Measurements from ENCODE around the gene RFFL. TPM values are rescaled to one million over a fixed set of nuclear protein-coding genes. Genes with fewer than 3 reads are reported as not detected.

Gene RFFL
- total and polyA plus RNA-seq, 9 of the 15 experiments (the other 6 are each of a cell fraction or from before 2014, with no cell fraction given): 3.4 to 18.1 (median 12.8) TPM

- intact Hi-C loops (cut with micrococcal nuclease) (loop anchor here (2.0 to 5.0 kb wide), 2 partner anchors 24 to 82 kb away; partner anchors contain the start of gene LIG3), in situ Hi-C loops (cut with MboI) (no loop called here)
- no peaks in the 10 kb centered on the region for H3K27me3 ChIP-seq (ENCODE audit: control insufficient read depth in 2 of 2, insufficient read depth in 2 of 2, low read length in 2 of 2)
- peak overlapping the region; percentile 82 for H3K27ac ChIP-seq (ENCODE audit: extremely low read depth, low read depth, low read length)
- peak; percentile 77 for FAIRE-seq
- H2AFZ ChIP-seq (ENCODE audit: low read depth, low read length): peak overlapping the region; percentile 41; the same call in 1 of the 2 replicates
- 16% methylated on average over 3 of the region's 3 CpGs for WGBS (ENCODE audit: insufficient coverage, low coverage, missing lambda C conversion rate)
- H3K4me3 ChIP-seq: no peak overlapping the region
- no peaks in the 10 kb centered on the region for H3K36me3 ChIP-seq (ENCODE audit: control insufficient read depth, insufficient read depth, low read length)
- H3K9me1 ChIP-seq (ENCODE audit: control insufficient read depth, insufficient read depth, low read length): no peaks in the 10 kb centered on the region
- peak in 3 of 4 experiments; percentile 26 to 52 (median 37) for DNase-seq (ENCODE audit: extremely low read depth in 1 of 4, low spot score in 3 of 4)
- peak overlapping the region in 1 of 2 experiments; percentile 72; a peak in 2 of 4 replicates for H3K9ac ChIP-seq (ENCODE audit: insufficient read depth in 1 of 2, low read depth in 2 of 2, low read length in 2 of 2)
- peak; percentile 17; the same call in 1 of the 3 replicates for ATAC-seq
- no peak overlapping the region for H3K4me2 ChIP-seq (ENCODE audit: insufficient read depth, low read length)
- peaks cover 7% of the 10 kb centered on the region for H3K79me2 ChIP-seq (ENCODE audit: control insufficient read depth, insufficient read depth, low read length)
- POLR2A ChIA-PET: interaction anchor here (0.7 to 3.8 kb wide), 10 partner anchors 10 to 83 kb away, joined by 3 to 20 read pairs (median 8); no protein-coding TSS in a partner anchor
- BruUV-seq (replicated peaks): no TSS peak
- CTCF ChIA-PET (ENCODE audit: low intra/inter-chr PET ratio): interaction anchor here (0.7 kb wide), 1 partner anchor 67 kb away, joined by 5 read pairs; no protein-coding TSS in a partner anchor
- no peaks in the 10 kb centered on the region for H4K20me1 ChIP-seq (replicated peaks; ENCODE audit: control insufficient read depth, insufficient read depth, low read length)
- H3K9me3 ChIP-seq (replicated peaks; ENCODE audit: control insufficient read depth, insufficient read depth, low read depth, low read length): no peaks in the 10 kb centered on the region
- peaks cover 31 to 41% of the 10 kb centered on the region in 2 experiments for H3K4me1 ChIP-seq (replicated peaks in 1 of 2; ENCODE audit: control insufficient read depth in 2 of 2, insufficient read depth in 2 of 2, low read length in 2 of 2)
- peak; percentile 56 for TF ChIP-seq HDAC3 (IDR thresholded peaks at IDR 0.05; ENCODE audit: borderline replicate concordance, partially characterized antibody)
- TF ChIP-seq PPARD (CRISPR knock-in tag; IDR thresholded peaks at IDR 0.05): no peak
- no peak for TF ChIP-seq NFE2L1 (tag; IDR thresholded peaks at IDR 0.05; ENCODE audit: borderline replicate concordance, low read depth)
- TF ChIP-seq GATA2 (CRISPR knock-in tag; IDR thresholded peaks at IDR 0.05): no peak
- no peak for TF ChIP-seq OTX1 (CRISPR knock-in tag; IDR thresholded peaks at IDR 0.05)
- TF ChIP-seq SMARCA4 (IDR thresholded peaks at IDR 0.05): peak; percentile 79
- TF ChIP-seq RUNX1 (IDR thresholded peaks at IDR 0.05; ENCODE audit: low read depth): no peak
- TF ChIP-seq NR2C2 (CRISPR knock-in tag; IDR thresholded peaks at IDR 0.05): no peak
- no peak for TF ChIP-seq NR2C2 (tag; IDR thresholded peaks at IDR 0.05)
- peak; percentile 58; the same call in 1 of the 2 replicates for TF ChIP-seq ZNF175 (CRISPR knock-in tag; IDR thresholded peaks at IDR 0.05; ENCODE audit: low read depth)
- peak; percentile 70 for TF ChIP-seq EP300 (IDR thresholded peaks at IDR 0.05; ENCODE audit: low read length)
- TF ChIP-seq BRD9 (IDR thresholded peaks at IDR 0.05; ENCODE audit: low read depth, partially characterized antibody): peak; percentile 21
- peak; percentile 72; the same call in 1 of the 2 replicates for TF ChIP-seq PML (IDR thresholded peaks at IDR 0.05; ENCODE audit: low read length)
- TF ChIP-seq STAT5A (IDR thresholded peaks at IDR 0.05; ENCODE audit: borderline replicate concordance, low read length): peak; percentile 45; the same call in 1 of the 2 replicates
- TF ChIP-seq RCOR1 (IDR thresholded peaks at IDR 0.05; ENCODE audit: borderline replicate concordance in 1 of 2, low read depth in 2 of 2, low read length in 2 of 2): no peak
- peak; percentile 69 for TF ChIP-seq MTA2 (IDR thresholded peaks at IDR 0.05; ENCODE audit: low read depth)
- peak; percentile 46 for TF ChIP-seq NFIC (IDR thresholded peaks at IDR 0.05)
- TF ChIP-seq NCOR1 (IDR thresholded peaks at IDR 0.05): peak; percentile 78
- peak; percentile 88 for TF ChIP-seq CBFA2T3 (IDR thresholded peaks at IDR 0.05)
- peak; percentile 91 for TF ChIP-seq TAL1 (IDR thresholded peaks at IDR 0.05)
- TF ChIP-seq FOXM1 (IDR thresholded peaks at IDR 0.05; ENCODE audit: low read depth): peak; percentile 65; the same call in 1 of the 2 replicates
- TF ChIP-seq FOXM1 (CRISPR knock-in tag; IDR thresholded peaks at IDR 0.05; ENCODE audit: low read depth): no peak
- peak; percentile 73 for TF ChIP-seq LEF1 (IDR thresholded peaks at IDR 0.05)
- TF ChIP-seq MECOM (CRISPR knock-in tag; IDR thresholded peaks at IDR 0.05): peak; percentile 77; the same call in 1 of the 2 replicates
- peak; percentile 52 for TF ChIP-seq PKNOX1 (IDR thresholded peaks at IDR 0.05)
- TF ChIP-seq SOX6 (IDR thresholded peaks at IDR 0.05): peak; percentile 75
These were observed 1.2 kb upstream of the RFFL start for GRCh38 chr17:35064516-35065215.

Measured in K562 (cell line).